IMR-90 (cell line): ENCODE data around the gene CENPF. TPM values are rescaled to one million over a fixed set of nuclear protein-coding genes. Genes with fewer than 3 reads are reported as not detected.

ENCODE experiments used
- ATAC-seq: fragments of 200-7000 bp; cut with Tn5 transposase; 2 replicates; pipeline ENCODE4 v1.9.1; 2020; ENCODE audit warnings: low read depth, mild to moderate bottlenecking, moderate library complexity
- Bru-seq: library from RNA; stranded (reverse); fragments of 400-500 nt; gene quantifications from one replicate; lab custom pipeline; 2021; lab: Mats Ljungman, UMichigan
- BruChase-seq, 2 experiments: library from RNA; stranded (reverse); fragments of 400-500 nt; gene quantifications; one replicate each; lab custom pipeline; 2021; lab: Mats Ljungman, UMichigan
- BruUV-seq: library from RNA; stranded (reverse); fragments of 400-500 nt; replicated peaks from 2 replicates; lab custom pipeline; 2021; lab: Mats Ljungman, UMichigan
- CTCF ChIA-PET: fragments of 300-600 bp; formaldehyde crosslinking; extraction: SDS; loops from one replicate; lab custom pipeline; 2021; ENCODE audit warnings: antibody characterized with exemption; lab: Yijun Ruan, JAX
- POLR2A ChIA-PET: fragments of 300-600 bp; sonication (Branson Sonifier 250); formaldehyde crosslinking; loops from one replicate; lab custom pipeline; 2022; ENCODE audit warnings: antibody characterized with exemption; ENCODE audit not compliant: unreplicated experiment; lab: Charles Lee
- DNase-seq: peaks from one replicate; pipeline ENCODE4 v3.0.0; 2013
- H2AFZ ChIP-seq: replicated peaks from 2 replicates; pipeline ENCODE3; 2013; ENCODE audit warnings: low read length, mild to moderate bottlenecking; ENCODE audit not compliant: poor library complexity
- H2AK5ac ChIP-seq: 2 replicates; pipeline ENCODE4 v1.6.1; 2013; ENCODE audit warnings: low read depth, low read length, inconsistent platforms
- H2AK9ac ChIP-seq: replicated peaks from 2 replicates; pipeline ENCODE3; 2013; ENCODE audit warnings: mild to moderate bottlenecking, low read depth, low read length, moderate library complexity; ENCODE audit not compliant: poor library complexity
- H2BK120ac ChIP-seq: 2 replicates; pipeline ENCODE4 v1.6.1; 2013; ENCODE audit warnings: low read depth, low read length, inconsistent platforms
- H2BK15ac ChIP-seq: 3 replicates; pipeline ENCODE4 v1.6.1; 2013; ENCODE audit warnings: low read depth, low read length, inconsistent platforms
- H2BK20ac ChIP-seq: 2 replicates; pipeline ENCODE4 v1.6.1; 2013; ENCODE audit warnings: low read depth, mild to moderate bottlenecking, inconsistent platforms, low read length, moderate library complexity
- H2BK5ac ChIP-seq: 2 replicates; pipeline ENCODE4 v1.6.1; 2013; ENCODE audit warnings: mild to moderate bottlenecking, low read depth, low read length, inconsistent platforms; ENCODE audit not compliant: poor library complexity, severe bottlenecking
- H3K14ac ChIP-seq: replicated peaks from 2 replicates; pipeline ENCODE4 v1.6.1; 2013; ENCODE audit warnings: low read depth, low read length, inconsistent platforms
- H3K18ac ChIP-seq: 2 replicates; pipeline ENCODE4 v1.6.1; 2013; ENCODE audit warnings: low read depth, low read length, control low read depth
- H3K23ac ChIP-seq: 2 replicates; pipeline ENCODE4 v1.6.1; 2013; ENCODE audit warnings: low read depth, low read length, inconsistent platforms
- H3K27ac ChIP-seq: 2 replicates; pipeline ENCODE4 v1.5.1; 2013; ENCODE audit warnings: mild to moderate bottlenecking, control low read depth, low read length; ENCODE audit not compliant: insufficient read depth
- H3K27me3 ChIP-seq: 2 replicates; pipeline ENCODE4 v1.6.1; 2013; ENCODE audit warnings: low read length; ENCODE audit not compliant: control insufficient read depth, insufficient read depth
- H3K36me3 ChIP-seq: 2 replicates; pipeline ENCODE4 v1.6.1; 2013; ENCODE audit warnings: low read length, mixed read lengths; ENCODE audit not compliant: control insufficient read depth, insufficient read depth
- H3K4ac ChIP-seq: 2 replicates; pipeline ENCODE4 v1.6.1; 2013; ENCODE audit warnings: low read depth, low read length, inconsistent platforms
- H3K4me1 ChIP-seq: 2 replicates; pipeline ENCODE4 v1.6.1; 2013; ENCODE audit warnings: low read length, mixed read lengths; ENCODE audit not compliant: control insufficient read depth, insufficient read depth
- H3K4me2 ChIP-seq: 2 replicates; pipeline ENCODE4 v1.6.1; 2013; ENCODE audit warnings: low read depth, mild to moderate bottlenecking, control low read depth, low read length, moderate library complexity
- H3K4me3 ChIP-seq: 2 replicates; pipeline ENCODE4 v1.5.1; 2013; ENCODE audit warnings: low read depth, mild to moderate bottlenecking, control low read depth, low read length, moderate library complexity; ENCODE audit not compliant: insufficient read depth
- H3K56ac ChIP-seq: 2 replicates; pipeline ENCODE4 v1.6.1; 2013; ENCODE audit warnings: low read length, inconsistent platforms; ENCODE audit not compliant: insufficient read depth; ENCODE audit errors: extremely low read depth
- H3K79me1 ChIP-seq, 2 experiments: 2 replicates each; pipeline ENCODE4 v1.6.1; 2013; ENCODE audit warnings: low read length in 2 of 2, inconsistent platforms in 1 of 2, low read depth in 1 of 2
- H3K9ac ChIP-seq: 2 replicates; pipeline ENCODE4 v1.6.1; 2013; ENCODE audit warnings: low read depth, low read length, control low read depth
- H3K9me1 ChIP-seq: 2 replicates; pipeline ENCODE4 v1.6.1; 2013; ENCODE audit warnings: low read length, inconsistent platforms; ENCODE audit not compliant: insufficient read depth
- H3K9me3 ChIP-seq: 2 replicates; pipeline ENCODE4 v1.6.1; 2013; ENCODE audit warnings: low read length; ENCODE audit not compliant: control insufficient read depth, insufficient read depth
- H4K20me1 ChIP-seq: 2 replicates; pipeline ENCODE4 v1.6.1; 2013; ENCODE audit warnings: low read length, inconsistent platforms; ENCODE audit not compliant: insufficient read depth
- H4K5ac ChIP-seq: 2 replicates; pipeline ENCODE4 v1.6.1; 2013; ENCODE audit warnings: mild to moderate bottlenecking, low read depth, low read length, control low read depth
- H4K8ac ChIP-seq, 2 experiments: 2 replicates each; pipeline ENCODE4 v1.6.1; 2013; ENCODE audit warnings: low read depth in 2 of 2, low read length in 2 of 2, control low read depth in 1 of 2, inconsistent platforms in 1 of 2
- H4K91ac ChIP-seq: 2 replicates; pipeline ENCODE4 v1.6.1; 2013; ENCODE audit warnings: low read depth, low read length, inconsistent platforms; ENCODE audit not compliant: insufficient read depth
- CEBPB ChIP-seq: IDR thresholded peaks from 2 replicates; pipeline ENCODE4 v1.6.1; 2012; ENCODE audit warnings: low read depth, low read length, improper control_type of control experiment
- MXI1 ChIP-seq: IDR thresholded peaks from 2 replicates; pipeline ENCODE4 v1.6.1; 2012; ENCODE audit warnings: low read depth, mild to moderate bottlenecking, low read length, moderate library complexity, borderline replicate concordance
- NFE2L2 ChIP-seq: fragments of 150-350 bp; IDR thresholded peaks from 2 replicates; pipeline ENCODE4 v1.6.1; 2016; ENCODE audit warnings: low read depth, mild to moderate bottlenecking, low read length
- WGBS, 2 experiments: methylation state at CpG; one replicate each; pipeline versions ENCODE4 v1.1.5 to v1.1.7; 2013; ENCODE audit warnings: missing lambda C conversion rate in 2 of 2; ENCODE audit not compliant: insufficient read length in 1 of 2; ENCODE audit errors: extremely low coverage in 2 of 2; 5-methylcytosine and 5-hydroxymethylcytosine counted together
- dilution Hi-C: fragments of 300-500 bp; cut with HindIII; formaldehyde crosslinking; loops from one replicate; pipeline ENCODE4 v1.14.3; 2018; ENCODE audit warnings: low sequenced_read_pairs; ENCODE audit not compliant: unreplicated experiment
- in situ Hi-C: fragments of 300-500 bp; cut with MboI; formaldehyde crosslinking; loops from 3 replicates; pipeline ENCODE4 v1.14.3; 2019; ENCODE audit warnings: low sequenced_read_pairs, inconsistent platforms, mixed read lengths
- intact Hi-C: fragments of 100-400 bp; cut with micrococcal nuclease; formaldehyde crosslinking; loops from 2 replicates; pipeline ENCODE4 v1.10.0; 2022
- long read RNA-seq: library from polyadenylated mRNA; unstranded; transcript quantifications from one replicate; pipeline ENCODE4 v2.0.0, GENCODE V29; 2021; ENCODE audit not compliant: unreplicated experiment
- polyA plus RNA-seq, 3 experiments: library from polyadenylated mRNA; depleted of rRNA; stranded (reverse); fragments of >200 nt; gene quantifications; 2 replicates each; pipeline ENCODE4 v1.2.3, GENCODE V29; 2012; ENCODE audit warnings: low replicate concordance in 1 of 3
- total RNA-seq: library from RNA; depleted of rRNA; stranded (reverse); fragments of >200 nt; gene quantifications from 2 replicates; pipeline ENCODE4 v1.2.3, GENCODE V29; 2012; rRNA removed
- TF ChIP-seq, protein P1 (sequence below): fragments of 150-350 bp; IDR thresholded peaks from 2 replicates; pipeline ENCODE4 v1.6.1; 2017; ENCODE audit warnings: mild to moderate bottlenecking, antibody characterized with exemption, low read length, low read depth
- TF ChIP-seq, protein P2 (sequence below): conservative IDR thresholded peaks from 2 replicates; pipeline ENCODE4 v1.5.1; 2012; ENCODE audit warnings: mild to moderate bottlenecking, low read depth, low read length, improper control_type of control experiment

Gene CENPF, protein sequence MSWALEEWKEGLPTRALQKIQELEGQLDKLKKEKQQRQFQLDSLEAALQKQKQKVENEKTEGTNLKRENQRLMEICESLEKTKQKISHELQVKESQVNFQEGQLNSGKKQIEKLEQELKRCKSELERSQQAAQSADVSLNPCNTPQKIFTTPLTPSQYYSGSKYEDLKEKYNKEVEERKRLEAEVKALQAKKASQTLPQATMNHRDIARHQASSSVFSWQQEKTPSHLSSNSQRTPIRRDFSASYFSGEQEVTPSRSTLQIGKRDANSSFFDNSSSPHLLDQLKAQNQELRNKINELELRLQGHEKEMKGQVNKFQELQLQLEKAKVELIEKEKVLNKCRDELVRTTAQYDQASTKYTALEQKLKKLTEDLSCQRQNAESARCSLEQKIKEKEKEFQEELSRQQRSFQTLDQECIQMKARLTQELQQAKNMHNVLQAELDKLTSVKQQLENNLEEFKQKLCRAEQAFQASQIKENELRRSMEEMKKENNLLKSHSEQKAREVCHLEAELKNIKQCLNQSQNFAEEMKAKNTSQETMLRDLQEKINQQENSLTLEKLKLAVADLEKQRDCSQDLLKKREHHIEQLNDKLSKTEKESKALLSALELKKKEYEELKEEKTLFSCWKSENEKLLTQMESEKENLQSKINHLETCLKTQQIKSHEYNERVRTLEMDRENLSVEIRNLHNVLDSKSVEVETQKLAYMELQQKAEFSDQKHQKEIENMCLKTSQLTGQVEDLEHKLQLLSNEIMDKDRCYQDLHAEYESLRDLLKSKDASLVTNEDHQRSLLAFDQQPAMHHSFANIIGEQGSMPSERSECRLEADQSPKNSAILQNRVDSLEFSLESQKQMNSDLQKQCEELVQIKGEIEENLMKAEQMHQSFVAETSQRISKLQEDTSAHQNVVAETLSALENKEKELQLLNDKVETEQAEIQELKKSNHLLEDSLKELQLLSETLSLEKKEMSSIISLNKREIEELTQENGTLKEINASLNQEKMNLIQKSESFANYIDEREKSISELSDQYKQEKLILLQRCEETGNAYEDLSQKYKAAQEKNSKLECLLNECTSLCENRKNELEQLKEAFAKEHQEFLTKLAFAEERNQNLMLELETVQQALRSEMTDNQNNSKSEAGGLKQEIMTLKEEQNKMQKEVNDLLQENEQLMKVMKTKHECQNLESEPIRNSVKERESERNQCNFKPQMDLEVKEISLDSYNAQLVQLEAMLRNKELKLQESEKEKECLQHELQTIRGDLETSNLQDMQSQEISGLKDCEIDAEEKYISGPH (N-terminal part only)
- 51.8 and 80.0 TPM in 2 replicates for total RNA-seq
- 17.4 and 20.9 TPM in 2 replicates for polyA plus RNA-seq (2012; rRNA removed)
- polyA plus RNA-seq (2012; cell fraction: cytosol; rRNA removed), result 1.3 and 2.8 TPM in 2 replicates
- 1.9 and 10.4 TPM in 2 replicates for polyA plus RNA-seq (2012; cell fraction: nucleus; rRNA removed; ENCODE audit: low replicate concordance)
- percentile 68 among the genes with signal in this experiment for Bru-seq, nascent RNA
- BruChase-seq, experiment 1, labeled RNA remaining after a 6-hour chase, result percentile 66 among the genes with signal in this experiment
- percentile 68 among the genes with signal in this experiment for BruChase-seq, experiment 2, labeled RNA remaining after a 2-hour chase
- long read RNA-seq, partial matches to known transcripts, result 6 of 6 reads
- long read RNA-seq, other reads (novel, unspliced or antisense), result 0 of 6 reads

DNA sequence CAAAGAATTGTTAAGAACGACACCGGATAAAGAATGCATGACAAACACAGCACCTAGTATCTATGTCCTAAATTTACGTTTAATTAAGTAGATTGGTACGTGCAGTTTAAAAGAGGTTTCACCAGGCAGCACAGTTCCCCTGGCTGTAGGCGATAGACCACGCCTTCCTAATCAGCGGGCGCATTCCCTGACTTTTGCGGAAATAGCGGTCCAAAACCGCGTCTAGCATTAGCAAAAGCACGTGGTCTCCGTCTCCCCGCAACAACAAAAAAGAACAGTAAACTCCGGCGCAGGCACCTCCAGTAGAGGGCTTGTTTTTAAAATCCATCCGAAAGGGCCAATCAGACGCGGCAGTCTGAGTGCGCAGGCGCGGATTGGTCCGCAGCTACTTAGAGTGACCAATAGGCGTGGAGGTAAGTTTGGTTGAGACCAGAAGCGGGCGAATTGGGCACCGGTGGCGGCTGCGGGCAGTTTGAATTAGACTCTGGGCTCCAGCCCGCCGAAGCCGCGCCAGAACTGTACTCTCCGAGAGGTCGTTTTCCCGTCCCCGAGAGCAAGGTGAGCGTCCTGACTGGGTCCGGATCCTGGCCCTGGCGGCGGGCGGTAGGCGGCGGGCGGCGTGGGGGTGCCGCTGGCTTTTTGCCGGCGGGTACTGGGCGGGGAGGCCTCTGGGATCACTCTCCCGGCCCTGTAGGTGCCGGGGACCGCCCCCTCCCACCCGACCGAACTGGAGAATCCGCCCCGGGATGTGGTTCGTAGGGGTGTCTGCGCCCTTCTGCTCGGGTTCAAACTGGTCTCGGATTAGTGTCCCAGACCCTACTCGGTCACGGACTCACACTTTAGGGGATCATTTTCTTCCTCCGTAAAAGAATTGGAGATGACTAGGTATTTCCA lies at the start of gene CENPF:
Gene CENPF, plus strand, starts transcription at position 432 of the 894 bp plus-strand sequence. CDS start 10,560 bp downstream, outside the sequence.
- Histone ChIP-seq H3K14ac (peak within 1 kb of the TSS; percentile 24; the same call in 1 of the 2 replicates), H2AFZ (peak within 1 kb of the TSS; percentile 96), H4K91ac (peak within 1 kb of the TSS; percentile 79), H3K4me3 (peak within 1 kb of the TSS; percentile 69), H3K4me1 (peaks cover 4% of the 10 kb centered on the region), H3K4me2 (peak within 1 kb of the TSS; percentile 100), H3K18ac (no peak within 1 kb of the TSS), H3K27me3 (no peaks in the 10 kb centered on the region), H4K5ac (no peak within 1 kb of the TSS), H3K56ac (peak within 1 kb of the TSS; percentile 87), H3K23ac (peak within 1 kb of the TSS; percentile 54), H4K8ac (peak within 1 kb of the TSS; percentile 54 to 81), H2AK9ac (peak within 1 kb of the TSS; percentile 91), H3K9me1 (no peaks in the 10 kb centered on the region), H3K9me3 (no peaks in the 10 kb centered on the region), H2BK15ac (no peak within 1 kb of the TSS), H2AK5ac (peak within 1 kb of the TSS; percentile 72; the same call in 1 of the 2 replicates), H3K36me3 (no peaks in the 10 kb centered on the region), H3K4ac (peak within 1 kb of the TSS; percentile 48), H2BK5ac (peak within 1 kb of the TSS; percentile 48), H2BK20ac (0 out of 2 replicates have a peak within 1 kb of the TSS, but pooled peaks have one; percentile 16), H3K79me1 (peaks cover 0 to 12% of the 10 kb centered on the region in 2 experiments; a peak in 1 of 4 replicates), H4K20me1 (no peaks in the 10 kb centered on the region), H3K27ac (peak within 1 kb of the TSS; percentile 33; the same call in 1 of the 2 replicates), H2BK120ac (peak within 1 kb of the TSS; percentile 64), H3K9ac (peak within 1 kb of the TSS; percentile 62)
- ChIA-PET POLR2A (no interaction called here), CTCF (interaction anchor here (0.7 to 1.3 kb wide), 3 partner anchors 10 to 13 kb away, joined by 3 to 4 read pairs (median 3); no protein-coding TSS in a partner anchor)
- ATAC-seq (peak; percentile 99), DNase-seq (peak; percentile 99)
- WGBS, 2 experiments, result 1% methylated on average over 16 of the region's 65 CpGs; no CpG with 5 or more reads in 1 of the 2 experiments
- TSS peak; percentile 78 for BruUV-seq
- in situ Hi-C loops (no loop called here), dilution Hi-C loops (no loop called here), intact Hi-C loops (loop anchor here (1.0 kb wide), 1 partner anchor 270 kb away; no protein-coding TSS in a partner anchor)
- TF ChIP-seq CEBPB (no peak), NFE2L2 (no peak), MXI1 (peak; percentile 93)
- TF ChIP-seq, protein P1, sequence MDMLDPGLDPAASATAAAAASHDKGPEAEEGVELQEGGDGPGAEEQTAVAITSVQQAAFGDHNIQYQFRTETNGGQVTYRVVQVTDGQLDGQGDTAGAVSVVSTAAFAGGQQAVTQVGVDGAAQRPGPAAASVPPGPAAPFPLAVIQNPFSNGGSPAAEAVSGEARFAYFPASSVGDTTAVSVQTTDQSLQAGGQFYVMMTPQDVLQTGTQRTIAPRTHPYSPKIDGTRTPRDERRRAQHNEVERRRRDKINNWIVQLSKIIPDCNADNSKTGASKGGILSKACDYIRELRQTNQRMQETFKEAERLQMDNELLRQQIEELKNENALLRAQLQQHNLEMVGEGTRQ, result peak; percentile 85
- TF ChIP-seq, protein P2, sequence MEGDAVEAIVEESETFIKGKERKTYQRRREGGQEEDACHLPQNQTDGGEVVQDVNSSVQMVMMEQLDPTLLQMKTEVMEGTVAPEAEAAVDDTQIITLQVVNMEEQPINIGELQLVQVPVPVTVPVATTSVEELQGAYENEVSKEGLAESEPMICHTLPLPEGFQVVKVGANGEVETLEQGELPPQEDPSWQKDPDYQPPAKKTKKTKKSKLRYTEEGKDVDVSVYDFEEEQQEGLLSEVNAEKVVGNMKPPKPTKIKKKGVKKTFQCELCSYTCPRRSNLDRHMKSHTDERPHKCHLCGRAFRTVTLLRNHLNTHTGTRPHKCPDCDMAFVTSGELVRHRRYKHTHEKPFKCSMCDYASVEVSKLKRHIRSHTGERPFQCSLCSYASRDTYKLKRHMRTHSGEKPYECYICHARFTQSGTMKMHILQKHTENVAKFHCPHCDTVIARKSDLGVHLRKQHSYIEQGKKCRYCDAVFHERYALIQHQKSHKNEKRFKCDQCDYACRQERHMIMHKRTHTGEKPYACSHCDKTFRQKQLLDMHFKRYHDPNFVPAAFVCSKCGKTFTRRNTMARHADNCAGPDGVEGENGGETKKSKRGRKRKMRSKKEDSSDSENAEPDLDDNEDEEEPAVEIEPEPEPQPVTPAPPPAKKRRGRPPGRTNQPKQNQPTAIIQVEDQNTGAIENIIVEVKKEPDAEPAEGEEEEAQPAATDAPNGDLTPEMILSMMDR, result peak; percentile 20; the same call in 1 of the 2 replicates
